GM12801 (cell line): ENCODE measurements around the gene UGT2A1.

Experiments used
- CTCF ChIP-seq: IDR thresholded peaks from one replicate; pipeline ENCODE4 v1.5.1; 2011; ENCODE audit warnings: control low read depth; ENCODE audit not compliant: insufficient read length; ENCODE audit errors: extremely low read depth

Gene UGT2A1

GRCh38 chr4:69617083-69617694 lies 35.9 kb downstream of the UGT2A1 start:
- TF ChIP-seq CTCF, result no peak

GRCh38 chr4:69610484-69610883 lies 42.6 kb downstream of the UGT2A1 start:
- no peak for TF ChIP-seq CTCF

GRCh38 chr4:69601065-69601464 lies 52.0 kb downstream of the UGT2A1 start:
- TF ChIP-seq CTCF, result no peak

- no peak for TF ChIP-seq CTCF
Measured at GRCh38 chr4:69600013-69600412, 53.0 kb downstream of the UGT2A1 start.

GRCh38 chr4:69594382-69594781 lies 58.7 kb downstream of the UGT2A1 start:
- no peak for TF ChIP-seq CTCF

- TF ChIP-seq CTCF, result no peak
Measured at GRCh38 chr4:69591364-69591763, 61.7 kb downstream of the UGT2A1 start.

GRCh38 chr4:69589884-69590283 lies 63.2 kb downstream of the UGT2A1 start:
- no peak for TF ChIP-seq CTCF

- TF ChIP-seq CTCF, result no peak
Measured at GRCh38 chr4:69584135-69584534, 68.9 kb downstream of the UGT2A1 start.
